HG02588 (cell line): ENCODE measurements around the gene DPT.
"Not testable (repeated sequence)": the region's sequence is repeated elsewhere in the genome, so short reads cannot be mapped to it uniquely, and the experiment has no call there.

ENCODE experiments used
- ATAC-seq: cut with Tn5 transposase; IDR thresholded peaks from one replicate; pipeline ENCODE4 v1.9.1; 2021; ENCODE audit warnings: mild to moderate bottlenecking, moderate library complexity; ENCODE audit not compliant: unreplicated experiment

The DPT gene

DNA sequence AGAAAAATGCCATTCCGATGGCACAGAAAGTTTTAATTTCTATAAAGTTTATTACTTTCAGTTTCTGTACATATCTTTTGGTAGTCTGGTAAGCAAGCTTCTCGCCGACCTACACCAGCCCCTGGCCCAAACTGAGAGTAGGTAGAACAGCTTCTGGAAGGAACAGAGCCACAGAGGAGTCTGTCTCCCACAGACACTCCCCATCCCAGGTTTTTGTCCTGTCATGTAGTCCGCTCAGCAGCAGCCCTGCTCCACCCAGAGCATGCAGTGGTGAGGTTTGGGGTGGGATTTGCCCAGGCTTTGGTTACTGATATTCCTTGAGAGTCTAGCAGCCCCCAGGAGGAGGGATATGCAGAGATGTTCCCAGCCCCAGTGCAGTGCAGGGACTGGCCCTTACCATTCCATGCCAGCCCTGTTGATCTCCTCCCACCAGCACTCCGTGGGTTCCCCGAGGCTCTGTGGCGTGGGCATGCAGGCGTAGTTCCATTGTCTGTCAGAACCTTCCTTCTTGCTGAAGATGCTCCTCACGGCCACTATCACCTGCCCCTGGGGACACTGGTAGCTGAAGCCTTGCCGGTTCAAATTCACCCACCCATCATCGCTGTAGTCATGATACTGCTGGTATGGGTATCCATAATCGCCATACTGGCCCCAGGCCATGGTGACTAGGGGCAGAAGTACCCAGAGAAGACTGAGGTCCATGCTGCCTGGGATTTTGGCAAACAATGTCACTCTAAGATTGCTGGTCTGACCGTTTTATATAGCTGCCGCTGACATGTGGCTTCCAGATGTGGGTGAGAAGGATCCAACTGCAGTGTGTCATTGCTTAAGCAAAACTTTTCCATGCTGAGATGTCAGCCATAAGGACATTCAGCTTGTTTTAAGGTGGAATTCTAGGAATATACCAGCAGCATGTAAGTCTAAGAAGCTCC is at the start of gene DPT:
TSS of gene DPT (minus strand) at position 734 of the 932 bp plus-strand sequence. CDS start at position 702, 32 bp downstream.
- ATAC-seq, result no peak

DNA sequence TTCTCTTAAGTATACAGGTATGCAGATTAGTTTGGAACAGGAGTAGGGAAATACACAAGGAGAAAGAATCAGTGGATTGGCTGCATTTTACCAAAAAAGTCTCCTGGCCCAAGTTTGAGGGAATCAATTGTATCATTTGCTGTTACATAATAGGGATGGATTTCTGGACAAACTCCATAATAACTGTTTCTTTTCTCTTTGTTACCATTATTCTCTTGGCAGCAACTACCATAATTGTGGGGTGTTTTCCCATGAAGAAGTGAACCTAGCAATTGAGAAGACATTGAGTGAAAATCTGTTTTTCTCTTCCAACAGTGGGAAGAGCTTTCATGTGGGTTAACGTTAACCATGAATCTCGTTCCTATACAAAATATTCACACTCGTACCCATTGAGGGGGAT is 46.4 kb upstream of the DPT start:
- ATAC-seq, result no peak

DNA sequence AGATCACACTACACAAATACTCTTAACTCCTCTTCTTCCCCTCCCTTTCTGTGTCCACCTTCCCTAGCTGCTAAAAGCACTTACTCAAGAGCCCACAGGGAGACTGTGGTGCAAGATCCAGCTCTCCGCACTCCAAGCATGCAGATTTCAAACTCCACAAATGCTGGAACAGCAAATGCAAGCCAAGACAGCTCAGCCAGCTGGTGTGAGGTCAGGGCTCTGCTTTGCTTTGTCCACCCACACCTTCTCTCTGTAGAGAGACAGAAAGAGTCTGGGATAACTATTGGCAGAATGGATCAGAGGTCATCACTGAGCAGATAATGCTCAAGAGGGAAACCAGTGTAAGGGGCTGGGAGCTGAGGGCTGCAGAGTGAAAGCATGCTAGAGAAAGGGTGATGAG is 45.2 kb upstream of the DPT start:
- no peak for ATAC-seq

DNA sequence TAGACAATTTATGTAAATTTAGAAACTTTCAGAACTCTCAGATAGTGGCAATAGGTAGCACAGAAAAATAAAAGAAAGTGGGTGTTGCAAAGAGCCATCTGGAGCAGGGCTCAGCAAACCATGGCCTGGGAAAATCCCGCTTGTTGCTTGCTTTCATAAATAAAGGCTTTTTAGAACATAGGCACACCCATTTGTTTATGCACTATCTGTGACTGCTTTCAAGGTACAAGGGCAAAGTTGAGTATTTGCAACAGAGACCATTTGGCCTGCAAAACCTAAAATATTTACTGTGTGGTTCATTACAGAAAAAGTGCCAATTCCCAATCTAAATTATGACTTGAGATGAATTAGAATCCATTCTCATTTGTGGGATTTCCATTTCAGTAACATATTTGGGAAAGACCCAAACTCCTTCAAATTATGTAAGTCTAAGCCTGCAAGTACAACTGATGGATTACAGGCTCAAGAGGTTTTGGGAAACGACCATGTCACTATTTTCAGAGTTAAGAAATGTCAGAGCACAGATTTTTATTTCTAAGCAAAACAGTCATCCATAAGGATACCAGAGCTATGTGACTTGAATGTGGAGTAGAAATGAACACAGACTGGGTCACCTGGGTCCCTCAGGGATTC is 43.5 kb upstream of the DPT start:
- ATAC-seq, result no peak

DNA sequence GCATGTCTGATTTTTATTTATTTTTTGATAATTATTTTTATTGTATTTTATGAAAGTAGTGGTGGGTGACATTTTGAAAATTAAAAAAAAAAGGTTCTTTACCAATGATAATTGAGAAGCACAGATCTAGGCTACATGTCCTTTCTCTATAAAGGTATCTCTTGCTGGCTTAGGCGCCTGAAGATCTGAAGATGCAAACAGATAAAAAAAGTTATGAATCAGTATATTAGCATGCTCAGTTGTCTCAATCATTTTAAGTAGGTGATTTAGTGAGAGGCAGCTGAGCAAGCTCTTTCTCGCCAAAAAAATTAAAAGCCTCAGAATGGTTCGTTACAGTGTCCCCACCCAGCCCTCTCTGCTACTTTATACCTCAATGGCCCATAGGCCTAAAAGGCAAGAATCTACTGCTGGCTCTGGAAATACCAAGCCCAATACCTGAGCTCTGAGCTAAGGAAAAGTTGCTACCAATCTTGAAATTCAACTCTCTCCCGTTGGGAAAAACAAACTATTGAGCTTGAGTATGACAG is 42.2 kb upstream of the DPT start:
- no peak for ATAC-seq

DNA sequence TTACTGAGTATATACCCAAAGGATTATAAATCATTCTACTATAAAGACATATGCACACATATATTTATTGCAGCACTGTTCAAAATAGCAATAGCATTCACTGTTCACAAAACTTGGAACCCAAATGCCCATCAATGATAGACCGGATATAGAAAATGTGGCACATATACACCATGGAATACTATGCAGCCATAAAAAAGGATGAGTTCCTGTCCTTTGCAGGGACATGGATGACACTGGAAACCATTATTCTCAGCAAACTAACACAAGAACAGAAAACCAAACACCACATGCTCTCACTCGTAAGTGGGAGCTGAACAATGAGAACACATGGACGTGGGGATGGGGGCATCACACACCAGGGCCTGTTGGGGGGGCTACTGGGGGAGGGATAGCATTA is 40.9 kb upstream of the DPT start:
- ATAC-seq, result not testable (repeated sequence)

DNA sequence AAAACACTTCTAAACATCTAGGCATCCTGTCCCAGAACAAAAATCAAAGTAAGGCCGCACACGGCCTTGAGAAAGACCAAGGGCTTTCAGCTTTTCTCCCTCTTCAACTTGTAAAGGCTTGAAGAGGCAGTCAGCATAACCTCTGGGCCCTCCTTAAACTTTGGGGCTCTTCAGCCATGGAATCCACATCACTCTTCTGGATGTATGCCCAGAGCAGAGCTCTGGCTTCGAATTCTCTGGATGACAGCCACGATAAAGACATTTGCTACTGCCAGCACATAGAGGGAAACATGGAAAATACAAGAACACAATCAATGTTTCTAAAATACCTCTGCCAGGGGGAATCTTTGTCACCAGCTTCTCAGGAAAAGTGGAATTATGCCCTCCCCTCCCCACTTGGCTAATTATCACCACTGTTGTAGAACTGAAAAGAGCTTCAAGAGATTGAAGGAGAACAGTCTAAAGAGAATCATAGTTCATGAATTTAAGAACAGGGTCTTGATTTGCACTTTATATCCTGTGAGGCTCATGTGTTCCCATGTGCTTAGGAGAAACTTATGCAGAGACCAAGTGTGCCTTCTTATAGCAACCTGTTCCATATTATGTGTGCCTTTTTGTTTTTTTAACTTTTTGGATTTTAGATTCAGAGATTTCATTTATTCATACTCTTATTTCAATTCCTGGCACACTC is 39.0 kb upstream of the DPT start:
- no peak for ATAC-seq

DNA sequence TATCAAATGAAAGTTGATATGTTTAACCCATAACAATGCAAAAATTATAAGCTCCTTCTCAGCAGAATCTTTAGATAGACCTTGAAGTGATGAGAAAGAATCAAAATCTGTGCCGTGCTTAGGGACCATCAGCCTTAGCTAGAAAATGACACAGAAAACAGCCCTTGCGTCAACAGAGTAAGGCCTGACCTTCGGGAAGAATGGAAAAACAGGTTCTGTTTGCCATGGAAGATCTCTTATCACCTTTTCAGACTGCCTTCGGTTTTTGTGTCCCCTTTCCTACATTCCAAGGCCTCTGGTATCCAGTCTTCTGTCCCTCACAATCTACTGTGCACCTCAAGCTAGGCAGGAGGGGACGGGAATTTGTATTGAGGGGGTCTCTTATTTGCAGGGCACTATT is 37.6 kb upstream of the DPT start:
- no peak for ATAC-seq

DNA sequence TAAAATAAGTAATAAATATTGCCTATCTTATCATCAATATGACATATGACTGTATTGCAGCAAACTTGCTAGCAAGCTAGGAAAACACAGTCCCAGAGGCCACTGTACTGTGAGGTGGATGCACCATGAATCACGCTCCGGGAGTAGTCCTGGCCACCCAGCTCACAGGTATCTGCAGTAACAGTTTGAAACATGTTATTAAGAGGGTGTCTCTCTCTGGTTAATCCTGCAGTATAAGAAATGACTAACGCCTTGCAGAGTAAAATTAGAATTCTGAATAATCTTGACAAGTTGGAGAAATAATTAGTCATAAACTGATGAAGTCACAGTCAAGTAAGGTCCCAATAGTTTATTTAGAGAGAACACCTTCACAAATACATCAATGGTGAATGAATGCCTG is 34.0 kb upstream of the DPT start:
- no peak for ATAC-seq

DNA sequence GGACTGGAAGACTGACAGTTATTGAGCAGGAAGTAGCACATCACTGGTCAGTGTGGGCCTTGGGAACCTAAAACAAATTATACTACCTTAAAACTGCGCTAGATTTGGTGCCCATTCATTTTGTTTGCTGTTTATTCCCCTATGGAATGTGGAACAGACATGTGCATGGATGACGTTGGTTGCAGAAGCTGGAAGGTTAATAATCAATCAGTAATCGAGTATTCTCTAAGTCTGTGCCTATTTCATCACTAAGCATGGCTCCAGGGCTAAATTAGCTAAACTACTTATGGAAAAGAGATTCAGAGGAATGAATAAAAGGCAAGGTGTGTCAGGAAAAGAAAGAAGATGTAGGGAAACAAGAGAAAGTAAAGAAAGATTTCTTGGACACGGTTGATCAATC is 33.5 kb upstream of the DPT start:
- ATAC-seq, result no peak

DNA sequence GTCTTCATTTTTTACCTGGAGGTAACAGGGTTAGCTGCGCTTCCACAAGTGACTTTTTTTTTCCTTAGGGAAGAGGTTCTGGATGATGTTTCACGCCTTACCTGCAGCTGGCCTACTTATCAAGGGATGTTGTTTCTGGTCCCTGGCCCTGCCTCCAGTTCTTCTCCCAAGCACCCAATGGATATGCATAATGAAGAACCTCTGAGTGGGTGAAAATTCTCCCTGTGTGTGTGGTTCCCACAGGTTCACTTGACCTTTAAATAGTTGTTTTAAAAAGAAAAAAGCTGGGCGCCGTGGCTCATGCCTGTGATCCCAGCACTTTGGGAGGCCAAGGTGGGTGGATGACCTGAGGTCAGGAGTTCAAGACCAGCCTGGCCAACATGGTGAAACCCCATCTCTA is 31.8 kb upstream of the DPT start:
- no peak for ATAC-seq

DNA sequence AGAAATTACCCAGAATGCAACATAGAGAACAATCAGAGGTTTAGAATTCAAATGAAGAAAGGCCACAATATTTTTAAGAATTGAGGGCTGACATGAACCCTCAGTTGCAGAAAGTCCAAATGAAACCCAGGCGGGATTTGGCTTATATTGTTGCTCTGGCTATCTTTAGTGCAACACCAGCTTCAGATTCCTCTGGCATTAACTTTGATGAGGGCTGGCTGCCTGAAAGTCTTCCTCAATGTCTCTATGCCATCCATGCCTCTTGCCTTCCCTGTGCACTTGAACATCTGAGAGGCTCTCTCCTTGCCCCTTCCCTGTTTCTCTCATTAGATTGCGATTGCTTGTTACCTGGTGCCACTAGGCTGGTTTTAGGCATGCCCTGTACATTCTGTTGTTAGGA is 31.2 kb upstream of the DPT start:
- no peak for ATAC-seq

DNA sequence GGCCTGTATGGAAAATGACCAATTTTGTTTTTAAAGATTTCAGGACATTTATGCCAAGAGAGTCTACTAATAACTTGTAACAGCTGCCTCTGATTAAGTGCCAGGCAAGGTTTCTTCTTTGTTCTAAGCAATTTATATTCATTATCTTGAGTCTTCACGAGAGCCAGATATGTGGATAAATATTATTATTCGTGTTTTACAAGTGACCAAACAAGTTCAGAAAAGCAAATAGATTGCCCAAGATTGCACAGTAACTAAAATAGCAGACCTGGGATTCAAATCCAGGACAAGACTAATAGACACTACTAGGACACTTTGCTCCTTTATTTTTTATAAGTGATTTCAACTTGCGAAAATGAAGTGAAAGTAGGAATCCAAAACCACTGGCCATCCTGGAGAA is 30.1 kb upstream of the DPT start:
- ATAC-seq, result no peak

DNA sequence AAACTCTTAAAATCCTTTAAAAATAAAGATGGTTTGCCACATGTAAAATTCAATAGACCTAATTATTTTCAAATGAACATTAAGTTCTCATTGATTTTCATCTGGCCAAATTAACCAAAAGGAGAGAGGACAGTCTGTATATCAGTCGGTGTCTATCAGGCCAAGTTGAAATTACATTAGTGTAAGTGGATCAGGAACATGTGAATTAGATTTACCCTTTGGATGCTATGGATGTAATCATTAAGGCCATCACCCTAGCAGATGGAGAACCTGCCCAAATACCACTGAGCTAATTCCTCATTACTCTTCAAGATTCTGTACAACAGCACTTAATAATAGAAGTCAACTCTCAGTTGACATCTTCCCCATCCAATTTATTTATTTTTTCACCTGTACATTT is 29.5 kb upstream of the DPT start:
- ATAC-seq, result no peak

DNA sequence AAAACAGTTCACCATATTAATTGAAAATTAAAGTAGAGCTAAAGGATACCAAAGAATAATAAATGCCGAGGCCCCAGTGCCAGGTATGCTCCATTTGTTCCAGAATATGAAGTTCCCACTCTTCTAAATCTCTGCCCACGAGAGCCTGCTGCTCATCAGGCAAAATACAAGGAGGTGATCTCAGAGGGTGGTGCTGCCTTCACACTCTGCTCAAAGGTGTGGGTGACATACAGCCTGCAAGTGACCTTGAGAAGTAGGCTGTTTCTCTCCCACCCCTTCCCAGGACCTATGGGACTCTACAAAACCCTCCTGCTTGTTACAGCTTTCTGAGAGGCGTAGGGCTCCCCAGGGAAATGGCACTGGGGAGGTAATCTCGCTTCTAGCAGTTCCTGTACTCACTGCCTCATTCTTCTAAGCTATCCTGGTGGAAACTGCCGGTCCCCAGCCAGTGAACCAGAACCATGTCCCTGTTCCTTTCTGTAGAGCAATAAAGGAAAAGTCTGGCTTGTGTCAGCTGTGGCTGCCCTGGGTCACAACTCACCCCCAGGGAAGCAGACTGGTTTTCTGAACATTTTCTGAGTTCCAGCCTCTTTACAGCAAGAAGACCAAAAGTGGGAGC is 26.9 kb upstream of the DPT start:
- no peak for ATAC-seq

DNA sequence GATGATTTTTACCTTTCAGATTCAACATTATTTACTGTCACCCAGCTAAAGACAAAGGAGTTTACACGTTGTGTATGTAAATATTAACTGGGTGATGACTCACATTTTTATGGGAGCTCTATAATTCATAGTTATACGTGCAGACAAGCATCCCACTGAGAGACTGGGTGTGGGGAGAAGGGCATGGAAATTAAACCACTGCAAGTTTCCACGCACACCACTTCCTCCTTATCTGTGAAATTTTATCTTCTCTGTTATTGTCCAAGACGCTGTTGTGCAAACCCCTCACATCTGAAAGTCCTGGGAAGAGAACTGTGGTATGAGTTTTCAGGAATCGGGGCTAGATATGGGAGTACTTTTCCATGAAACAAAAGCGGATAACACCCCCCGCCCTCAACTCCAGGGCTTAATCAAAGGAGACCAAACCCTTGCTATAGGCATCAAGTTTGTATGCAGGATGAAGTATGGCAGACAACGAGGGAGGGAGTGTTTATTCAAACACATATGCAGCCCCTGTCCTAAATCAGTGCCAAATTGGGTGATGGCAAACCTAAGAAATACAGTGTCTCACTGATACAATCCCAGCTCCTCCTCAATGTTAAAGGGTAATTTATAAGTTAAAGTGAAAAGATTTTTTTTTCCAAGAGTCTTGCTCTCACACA is 23.3 kb upstream of the DPT start:
- ATAC-seq, result no peak

DNA sequence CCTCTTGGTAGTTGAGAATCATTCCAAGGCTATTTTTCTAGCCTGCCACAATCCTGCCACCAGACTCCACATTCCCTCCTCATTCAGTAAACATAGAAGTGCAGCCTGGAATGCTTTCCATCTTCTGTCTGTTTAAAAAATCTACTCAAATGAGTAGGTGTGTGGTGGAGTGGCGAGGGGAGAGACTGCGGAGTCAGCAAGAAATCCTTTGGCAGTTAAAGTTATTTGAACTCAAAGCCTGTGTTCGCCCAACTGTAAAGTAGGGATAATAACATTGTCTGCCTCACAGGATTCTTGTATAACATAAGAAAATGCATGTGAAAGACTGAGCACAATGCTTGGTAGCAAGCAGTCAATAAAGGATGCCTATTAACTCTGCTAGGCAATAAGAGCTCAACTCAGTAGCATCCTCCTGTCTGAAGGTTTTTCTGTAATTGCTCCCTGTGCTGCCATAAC is 22.2 kb upstream of the DPT start:
- no peak for ATAC-seq

DNA sequence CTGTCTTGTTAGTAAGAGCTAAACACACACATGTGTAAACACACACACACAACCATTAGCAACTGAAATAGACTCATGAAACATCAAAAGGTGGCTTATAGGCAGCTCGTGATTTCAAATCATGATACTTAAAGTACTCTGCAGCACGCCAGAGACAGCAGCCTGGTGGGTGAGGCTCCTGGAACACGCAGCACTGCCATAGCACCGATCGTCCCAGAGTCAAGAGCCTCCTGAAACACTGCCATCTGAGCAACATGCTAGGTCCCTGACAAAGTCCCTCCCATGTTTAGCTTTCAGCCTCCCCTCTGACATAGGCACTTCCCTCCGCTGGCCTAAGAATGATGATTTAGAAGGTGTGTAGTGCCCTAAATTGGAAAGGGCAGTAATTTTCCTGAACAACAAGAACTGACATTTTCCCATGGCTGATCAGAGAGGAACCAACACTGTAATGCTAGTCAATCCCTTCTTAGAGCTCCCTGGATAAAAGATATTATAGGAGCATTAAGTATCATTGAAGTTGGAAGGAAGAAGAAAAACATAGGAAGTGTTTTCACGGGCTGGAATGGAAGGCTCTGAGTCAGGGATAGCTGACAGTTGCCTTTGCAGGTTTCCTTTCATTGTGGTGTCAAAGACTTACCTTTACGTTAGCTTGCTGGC is 14.1 kb upstream of the DPT start:
- ATAC-seq, result no peak

DNA sequence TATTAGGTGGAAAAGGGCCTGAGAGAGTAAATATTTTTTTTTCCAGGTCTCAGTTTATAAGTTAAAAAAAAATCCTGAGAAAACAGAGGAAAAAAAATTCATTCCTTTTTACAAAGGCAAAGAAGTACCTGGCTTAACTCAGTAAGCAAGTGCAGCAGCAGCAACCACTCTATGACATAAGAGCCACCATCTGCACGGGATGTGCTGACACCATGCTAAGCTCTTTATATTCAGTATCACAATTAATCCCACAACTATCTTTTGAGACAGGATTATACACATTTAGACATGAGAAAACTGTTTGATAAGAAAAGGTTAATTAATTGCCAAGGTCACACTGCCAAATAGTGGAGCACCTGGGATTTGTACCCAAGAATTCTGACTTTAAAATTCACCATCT is 13.4 kb upstream of the DPT start:
- ATAC-seq, result no peak

DNA sequence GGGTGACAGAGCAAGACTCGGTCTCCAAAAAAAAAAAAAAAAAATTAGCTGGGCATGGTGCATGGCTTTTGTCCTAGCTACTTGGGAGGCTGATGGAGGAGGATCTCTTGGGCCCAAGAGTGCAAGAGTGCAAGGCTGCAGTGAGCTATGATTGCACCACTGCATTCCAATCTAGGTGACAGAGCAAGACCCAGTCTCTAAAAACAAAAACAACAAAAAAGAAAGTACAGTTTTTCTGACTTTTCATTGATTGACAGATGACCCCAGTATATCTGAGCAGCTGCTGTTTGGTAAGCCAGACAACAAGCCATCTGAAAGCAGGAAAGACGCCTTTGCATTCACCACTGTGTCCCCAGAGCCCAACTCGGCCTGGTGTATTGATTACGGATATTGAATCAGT is 10.9 kb upstream of the DPT start:
- no peak for ATAC-seq
